Islet precursor cell (in vitro differentiated cells): Measurements from ENCODE around the gene PAQR6.
"Not testable (repeated sequence)": the region's sequence is repeated elsewhere in the genome, so short reads cannot be mapped to it uniquely, and the experiment has no call there.

Experiments
- DNase-seq: peaks from one replicate; pipeline ENCODE4 v3.0.0-alpha.2; 2018

Gene PAQR6

DNA sequence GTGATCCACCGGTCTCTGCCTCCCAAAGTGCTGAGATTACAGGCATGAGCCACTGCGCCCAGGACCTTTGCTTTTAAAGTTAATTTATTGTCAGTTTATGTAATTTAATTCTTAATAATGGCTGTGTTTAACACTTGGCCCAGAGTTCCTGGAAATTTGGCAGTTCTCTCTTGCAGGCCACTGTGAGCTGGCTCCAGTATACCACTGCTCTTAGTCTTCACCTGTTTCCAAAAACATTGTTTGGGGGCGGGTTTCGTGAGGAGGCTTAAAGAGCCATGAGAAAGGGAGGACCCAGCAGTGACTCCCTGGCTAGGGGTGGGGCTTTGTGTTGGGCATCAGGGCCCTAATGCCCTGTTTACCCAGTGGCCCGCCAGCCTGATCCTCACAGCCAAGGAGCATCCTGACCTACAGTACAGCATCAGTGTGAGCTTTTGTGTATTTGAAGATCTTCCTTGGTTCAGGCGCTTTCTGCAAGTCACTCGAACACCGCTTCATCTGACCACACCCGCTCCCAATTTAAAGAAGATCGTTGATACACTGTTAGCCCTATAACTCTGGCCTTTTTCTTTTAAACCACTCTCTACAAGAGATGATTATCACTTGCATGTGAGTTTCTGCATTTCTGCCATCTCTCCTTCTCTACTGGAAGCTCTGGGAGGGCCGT, 17.9 kb downstream of the PAQR6 start:
- no peak for DNase-seq

- DNase-seq, result peak; percentile 68
These were observed 19.4 kb downstream of the PAQR6 start for GRCh38 chr1:156228501-156228900.

GRCh38 chr1:156226782-156227181, 21.1 kb downstream of the PAQR6 start:
- DNase-seq, result no peak

DNA sequence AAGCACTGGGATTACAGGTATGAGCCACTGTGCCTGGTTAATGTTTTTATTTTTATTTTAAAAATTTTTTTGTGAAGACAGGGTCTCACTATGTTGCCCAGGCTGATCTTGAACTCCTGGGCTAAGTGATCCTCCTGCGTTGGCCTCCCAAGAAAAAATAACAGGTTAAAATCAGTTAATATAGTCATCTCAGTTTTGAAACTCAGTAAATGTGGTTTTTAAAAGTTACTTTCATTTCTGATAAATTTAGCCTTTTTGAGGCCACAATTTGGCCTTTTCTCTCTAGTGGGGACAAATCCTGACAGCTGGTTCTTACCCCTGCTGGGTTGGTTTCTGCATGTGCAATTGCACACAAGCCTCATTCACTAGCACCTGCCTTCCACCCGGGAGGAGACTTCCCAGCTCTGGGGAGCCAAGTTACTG, 21.7 kb downstream of the PAQR6 start:
- DNase-seq, result no peak

DNA sequence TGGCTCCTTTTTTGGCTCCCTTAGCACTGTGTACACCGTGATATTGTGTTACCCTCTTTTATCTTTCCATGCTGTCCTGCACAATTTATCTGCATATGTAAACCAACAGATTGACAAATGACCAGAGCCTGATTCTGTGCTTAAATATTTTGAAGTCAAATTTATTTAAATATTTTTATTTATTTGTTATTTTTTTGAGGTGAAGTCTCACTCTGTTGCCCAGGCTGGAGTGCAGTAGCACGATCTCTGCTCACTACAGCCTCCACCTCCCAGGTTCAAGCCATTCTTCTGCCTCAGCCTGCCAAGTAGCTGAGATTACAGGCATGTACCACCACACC, 22.2 kb downstream of the PAQR6 start:
- DNase-seq, result no peak

DNA sequence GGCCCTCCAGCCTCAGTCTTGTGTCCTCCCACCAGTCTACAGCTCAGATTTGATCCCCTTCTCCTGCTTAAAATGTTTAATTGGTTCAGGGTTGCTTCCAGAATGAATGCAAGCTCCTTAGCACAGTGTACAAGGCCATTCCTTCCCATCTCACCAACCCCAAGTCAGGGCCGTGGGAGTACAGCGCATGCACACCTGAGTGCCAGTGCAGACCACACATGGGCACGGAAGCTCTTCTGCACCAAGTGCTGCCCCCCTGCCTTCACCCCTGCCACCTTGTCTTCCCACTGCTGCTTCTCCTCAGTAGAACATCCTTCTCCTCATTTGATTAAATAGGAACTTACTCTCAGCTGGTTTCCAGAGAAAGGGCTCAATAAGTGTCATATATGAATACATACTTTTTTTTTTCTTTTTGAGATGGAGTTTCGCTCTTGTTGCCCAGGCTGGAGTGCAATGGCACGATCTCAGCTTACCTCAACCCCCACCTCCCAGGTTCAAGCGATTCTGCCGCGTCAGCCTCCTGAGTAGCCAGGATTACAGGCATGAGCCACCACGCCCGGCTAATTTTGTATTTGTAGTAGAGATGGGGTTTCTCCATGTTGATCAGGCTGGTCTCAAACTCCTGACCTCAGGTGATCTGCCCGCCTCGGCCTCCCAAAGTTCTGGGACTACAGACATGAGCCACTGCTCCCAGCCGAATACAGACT, 25.7 kb downstream of the PAQR6 start:
- no peak for DNase-seq

DNA sequence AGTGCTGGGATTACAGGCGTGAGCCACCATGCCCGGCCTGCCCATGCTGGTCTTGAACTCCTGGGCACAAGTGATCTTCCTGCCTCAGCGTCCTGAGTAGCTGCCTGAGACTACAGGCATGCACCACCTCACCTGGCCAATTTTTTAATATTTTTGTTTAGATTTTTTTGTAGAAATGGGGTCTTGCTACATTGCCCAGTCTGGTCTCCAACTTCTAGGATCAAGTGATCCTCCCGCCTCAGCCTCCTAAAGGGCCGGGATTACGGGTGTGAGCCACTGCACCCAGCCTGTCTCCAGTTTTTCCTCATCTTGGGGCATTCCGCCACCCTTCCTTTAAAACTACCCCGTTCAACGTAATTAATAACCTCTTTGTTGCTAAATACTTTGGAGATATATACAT, 27.6 kb downstream of the PAQR6 start:
- no peak for DNase-seq

GRCh38 chr1:156217871-156218270, 30.0 kb downstream of the PAQR6 start:
- no peak for DNase-seq

DNA sequence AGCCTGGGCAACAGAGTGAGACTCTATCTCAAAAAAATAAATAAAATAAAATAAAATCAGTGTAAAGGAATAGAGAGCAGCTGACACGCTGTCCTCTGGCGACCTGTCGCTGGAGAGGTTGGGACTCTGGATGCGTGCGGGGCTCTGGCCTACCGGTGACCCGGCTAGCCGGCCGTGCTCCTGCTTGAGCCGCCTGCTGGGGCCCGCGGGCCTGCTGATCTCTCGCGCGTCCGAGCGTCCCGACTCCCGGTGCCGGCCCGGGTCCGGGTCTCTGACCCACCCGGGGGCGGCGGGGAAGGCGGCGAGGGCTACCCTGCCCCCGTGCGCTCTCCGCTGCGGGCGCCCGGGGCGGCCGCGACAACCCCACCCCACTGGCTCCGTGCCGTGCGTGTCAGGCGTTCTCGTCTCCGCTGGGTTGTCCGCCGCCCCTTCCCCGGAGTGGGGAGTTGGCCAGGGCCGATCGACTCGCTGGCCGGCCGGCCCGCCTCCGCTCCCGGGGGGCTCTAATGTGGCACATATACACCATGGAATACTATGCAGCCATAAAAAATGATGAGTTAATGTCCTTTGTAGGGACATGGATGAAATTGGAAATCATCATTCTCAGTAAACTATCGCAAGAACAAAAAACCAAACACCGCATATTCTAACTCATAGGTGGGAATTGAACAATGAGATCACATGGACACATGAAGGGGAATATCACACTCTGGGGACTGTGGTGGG, 31.3 kb downstream of the PAQR6 start:
- DNase-seq, result not testable (repeated sequence)

GRCh38 chr1:156214024-156214748, 33.7 kb downstream of the PAQR6 start:
- no peak for DNase-seq

DNA sequence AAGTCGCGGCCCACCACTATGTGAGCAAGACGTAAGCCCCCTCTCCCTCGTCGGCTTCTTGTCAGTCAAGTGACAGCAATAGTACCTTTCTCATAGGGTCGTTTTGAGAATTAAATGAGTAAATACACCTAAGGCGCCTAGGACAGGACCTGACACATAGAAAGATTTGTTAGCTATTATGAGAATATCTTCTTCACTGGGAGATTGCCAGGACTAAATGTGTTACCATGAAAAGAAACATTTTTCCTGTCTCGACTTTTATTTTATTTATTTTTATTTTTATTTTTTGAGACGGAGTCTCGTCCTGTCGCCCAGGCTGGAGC, 34.3 kb downstream of the PAQR6 start:
- DNase-seq, result no peak

GRCh38 chr1:156212833-156213643, 34.8 kb downstream of the PAQR6 start, which contains the start of gene PMF1:
PMF1 (plus strand) TSS chr1:156213007; CDS start chr1:156213016, 9 bp downstream.
- DNase-seq, result peak; percentile 99

DNA sequence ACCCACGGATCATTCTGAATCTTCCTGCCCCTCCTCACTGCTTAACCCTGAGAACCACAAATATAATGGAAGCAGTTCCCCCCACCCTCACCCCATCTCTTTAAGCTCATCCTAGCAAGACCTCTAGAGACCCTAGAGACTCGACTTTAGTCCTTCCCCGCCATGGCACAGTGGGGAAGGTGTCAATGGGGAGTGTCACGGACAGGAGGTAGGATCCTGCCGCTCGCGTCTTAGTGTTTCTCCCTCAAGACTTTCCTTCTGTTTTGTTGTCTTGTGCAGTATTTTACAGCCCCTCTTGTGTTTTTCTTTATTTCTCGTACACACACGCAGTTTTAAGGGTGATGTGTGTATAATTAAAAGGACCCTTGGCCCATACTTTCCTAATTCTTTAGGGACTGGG, 35.7 kb downstream of the PAQR6 start:
- no peak for DNase-seq

- DNase-seq, result no peak
These were observed 36.6 kb downstream of the PAQR6 start for GRCh38 chr1:156211243-156211642.

GRCh38 chr1:156204686-156205085, 43.2 kb downstream of the PAQR6 start:
- DNase-seq, result no peak

GRCh38 chr1:156203331-156203730, 44.5 kb downstream of the PAQR6 start:
- no peak for DNase-seq

DNA sequence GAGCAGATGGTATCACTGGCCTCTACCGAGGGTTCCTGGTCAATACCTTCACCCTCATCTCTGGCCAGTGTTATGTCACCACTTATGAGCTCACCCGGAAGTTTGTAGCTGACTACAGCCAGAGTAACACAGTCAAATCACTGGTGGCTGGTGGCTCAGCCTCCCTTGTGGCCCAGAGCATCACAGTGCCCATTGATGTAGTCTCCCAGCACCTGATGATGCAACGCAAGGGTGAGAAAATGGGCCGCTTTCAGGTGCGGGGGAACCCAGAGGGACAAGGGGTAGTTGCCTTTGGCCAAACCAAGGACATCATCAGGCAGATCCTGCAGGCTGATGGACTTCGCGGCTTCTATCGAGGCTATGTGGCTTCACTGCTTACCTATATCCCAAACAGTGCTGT, 47.8 kb downstream of the PAQR6 start:
- no peak for DNase-seq

GRCh38 chr1:156198831-156199349, 49.0 kb downstream of the PAQR6 start:
- DNase-seq, result no peak

GRCh38 chr1:156196445-156196844, 51.4 kb downstream of the PAQR6 start:
- no peak for DNase-seq

- DNase-seq, result no peak
These were observed 52.0 kb downstream of the PAQR6 start for GRCh38 chr1:156195853-156196252.

DNA sequence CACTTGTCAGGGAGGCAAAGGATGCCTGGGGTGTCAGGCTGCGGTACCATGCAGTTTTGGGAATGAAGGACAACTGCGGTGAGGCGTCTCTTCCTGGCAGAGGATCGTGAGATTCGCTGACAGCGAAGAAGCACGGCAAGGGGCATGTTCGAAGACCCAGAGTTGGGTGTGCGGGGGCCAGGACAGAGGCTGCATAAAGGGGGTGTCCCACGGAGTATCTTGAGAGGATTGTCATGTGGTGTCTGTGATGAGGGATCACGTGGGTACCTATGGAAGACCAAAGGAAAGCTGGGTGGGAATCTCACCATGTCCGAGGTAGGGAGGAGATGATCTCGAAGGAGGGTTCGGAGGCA, 53.6 kb downstream of the PAQR6 start:
- DNase-seq, result no peak

DNA sequence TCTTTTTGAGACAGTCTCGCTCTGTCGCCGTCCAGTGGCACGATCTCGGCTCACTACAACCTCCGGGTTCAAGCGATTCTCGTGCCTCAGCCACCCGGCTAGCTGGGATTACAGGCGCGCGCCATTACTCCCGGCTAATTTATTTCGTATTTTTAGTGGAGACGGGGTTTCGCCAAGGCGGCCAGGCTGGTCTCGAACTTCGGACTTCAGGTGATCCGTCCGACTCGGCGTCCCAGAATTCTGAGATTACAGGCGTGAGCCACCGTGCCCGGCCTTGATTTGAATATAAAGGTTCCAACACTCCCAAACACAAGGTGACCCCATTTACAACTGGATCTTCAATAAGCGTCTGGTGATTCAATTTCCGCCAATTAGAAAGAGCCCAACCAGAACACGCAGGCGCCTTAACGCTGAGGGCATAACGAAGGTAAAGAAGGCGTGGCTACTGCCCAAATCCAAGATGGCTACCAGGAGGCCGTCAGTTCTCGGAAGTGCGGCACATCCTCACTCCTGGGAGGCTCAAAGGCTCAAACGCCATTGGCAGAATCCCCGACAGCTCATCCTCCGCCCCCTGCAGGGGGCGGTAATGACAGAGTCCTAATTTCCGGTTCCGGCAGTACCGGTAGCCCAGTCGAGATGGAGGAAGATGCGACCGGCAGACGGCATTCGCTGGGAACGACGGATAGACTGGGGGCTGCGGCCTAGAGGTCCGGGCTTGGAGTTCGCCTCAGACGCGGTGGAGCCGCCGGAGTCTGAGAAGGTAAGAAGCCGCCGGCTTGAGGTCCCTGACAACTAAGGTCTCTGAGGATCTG, 54.2 kb downstream of the PAQR6 start, which contains the start of gene SLC25A44:
Gene SLC25A44, plus strand, starts transcription at position 617 of the 812 bp plus-strand sequence. CDS start 5,744 bp downstream, outside the sequence.
- DNase-seq, result peak; percentile 99
